Upper lobe of left lung (tissue), 6 donors: Measurements from ENCODE around the gene NANOS2. TPM values are rescaled to one million over a fixed set of nuclear protein-coding genes. Genes with fewer than 3 reads are reported as not detected.
A peak's percentile ranks its signal among the peaks of the same experiment; 100 is the strongest.

ENCODE experiments used
- ATAC-seq, 2 donors: fragments of 200-7000 bp; cut with Tn5 transposase; one replicate each; pipeline ENCODE4 v1.9.1; 2022; ENCODE audit warnings: mild to moderate bottlenecking in 2 of 2, moderate library complexity in 2 of 2; ENCODE audit not compliant: low FRiP score in 2 of 2
- DNase-seq, 2 donors: peaks; one replicate each; pipeline ENCODE4 v3.0.0-alpha.2; 2019 to 2020
- H3K27ac ChIP-seq, 4 donors: fragments of 200-600 bp; sonication (generic); one replicate each; pipeline ENCODE4 v1.5.1; 2016 to 2019
- H3K27me3 ChIP-seq, 4 donors: fragments of 200-600 bp; sonication (generic); one replicate each; pipeline ENCODE4 v1.5.1; 2017 to 2019
- H3K36me3 ChIP-seq, 4 donors: fragments of 200-600 bp; sonication (generic); one replicate each; pipeline ENCODE4 v1.5.1; 2016 to 2019
- H3K4me1 ChIP-seq, 4 donors: fragments of 200-600 bp; sonication (generic); one replicate each; pipeline ENCODE4 v1.5.1; 2018 to 2019
- H3K4me3 ChIP-seq, 4 donors: fragments of 200-600 bp; sonication (generic); one replicate each; pipeline ENCODE4 v1.5.1; 2017 to 2019; ENCODE audit warnings: mild to moderate bottlenecking in 2 of 4, moderate library complexity in 1 of 4
- H3K9me3 ChIP-seq, 4 donors: fragments of 200-600 bp; sonication (generic); one replicate each; pipeline ENCODE4 v1.5.1; 2018 to 2019
- CTCF ChIP-seq, 6 experiments: fragments of 450-650 bp in 4 of 6; fragments of 200-600 bp in 2 of 6; sonication (generic) in 2 of 6; IDR thresholded peaks; one replicate each; pipeline ENCODE4 v1.5.1; 2016 to 2019; ENCODE audit warnings: antibody characterized with exemption in 6 of 6
- EP300 ChIP-seq, 4 donors: sonication (generic); formaldehyde crosslinking; IDR thresholded peaks; one replicate each; pipeline ENCODE4 v1.5.1; 2017; ENCODE audit warnings: antibody characterized with exemption in 4 of 4, control low read depth in 2 of 4
- POLR2A ChIP-seq, 4 donors: fragments of 450-650 bp; IDR thresholded peaks; one replicate each; pipeline ENCODE4 v1.5.1; 2016 to 2017; ENCODE audit warnings: antibody characterized with exemption in 4 of 4, mild to moderate bottlenecking in 2 of 4
- POLR2AphosphoS5 ChIP-seq, 2 donors: sonication (generic); formaldehyde crosslinking; IDR thresholded peaks; one replicate each; pipeline ENCODE4 v1.5.1; 2017; ENCODE audit warnings: antibody characterized with exemption in 2 of 2
- WGBS, 2 donors: methylation state at CpG; one replicate each; pipeline ENCODE4 v1.1.5; 2017 to 2018; 5-methylcytosine and 5-hydroxymethylcytosine counted together
- total RNA-seq, 6 donors: library from RNA; depleted of rRNA in 4 of 6; stranded (reverse); fragments of >200 nt in 4 of 6; gene quantifications; one replicate each; pipeline versions ENCODE4 v1.1.0 to v1.2.1, GENCODE V29; 2016 to 2021
- donor health status: DM: no; HTN: no; CAD: no; lungs with moderate emphysema.
- donor health status: DM: no; HTN: yes; CAD: no; lungs with severe emphysema.

The NANOS2 gene
- total RNA-seq, 6 donors from 2014 or later: not detected

GRCh38 chr19:45883586-45883880, 31.0 kb downstream of the NANOS2 start:
- Histone ChIP-seq H3K27ac (no peak overlapping the region), H3K27me3 (no peaks in the 10 kb centered on the region), H3K4me3 (peak overlapping the region in 1 of 4 donors; percentile 33), H3K36me3 (peaks cover 0 to 12% (median 4%) of the 10 kb centered on the region in 4 donors), H3K4me1 (peaks cover 35 to 52% (median 42%) of the 10 kb centered on the region in 4 donors), H3K9me3 (no peaks in the 10 kb centered on the region)
- WGBS, 2 donors: 25 to 34% methylated on average over 5 of the region's 5 CpGs
- DNase-seq (no peak), ATAC-seq (no peak)
- TF ChIP-seq POLR2AphosphoS5 (IDR thresholded peaks at IDR 0.05) (no peak), EP300 (IDR thresholded peaks at IDR 0.05) (no peak), POLR2A (IDR thresholded peaks at IDR 0.05) (no peak), CTCF (IDR thresholded peaks at IDR 0.05) (peak in 1 of 6 experiments; percentile 38)

GRCh38 chr19:45882652-45883585, 31.7 kb downstream of the NANOS2 start:
- TF ChIP-seq EP300 (IDR thresholded peaks at IDR 0.05) (no peak), POLR2A (IDR thresholded peaks at IDR 0.05) (peak in 1 of 4 donors; percentile 41), POLR2AphosphoS5 (IDR thresholded peaks at IDR 0.05) (no peak), CTCF (IDR thresholded peaks at IDR 0.05) (peak; percentile 88 to 95 (median 91))
- Histone ChIP-seq H3K4me3 (peak overlapping the region in 3 of 4 donors; percentile 14 to 33 (median 30)), H3K27ac (peak overlapping the region in 3 of 4 donors; percentile 48 to 54 (median 48)), H3K36me3 (peaks cover 0 to 12% (median 4%) of the 10 kb centered on the region in 4 donors), H3K9me3 (no peaks in the 10 kb centered on the region), H3K27me3 (no peaks in the 10 kb centered on the region), H3K4me1 (peaks cover 35 to 52% (median 42%) of the 10 kb centered on the region in 4 donors)
- DNase-seq: peak; percentile 90 to 95
- WGBS, 2 donors: 23 to 27% methylated on average over 16 to 40 of the region's 47 CpGs
- peak; percentile 66 to 84 for ATAC-seq

- no peaks in the 10 kb centered on the region for H3K27me3 ChIP-seq
- H3K9me3 ChIP-seq: no peaks in the 10 kb centered on the region
- DNase-seq: no peak
- TF ChIP-seq POLR2AphosphoS5 (IDR thresholded peaks at IDR 0.05): no peak
- TF ChIP-seq POLR2A (IDR thresholded peaks at IDR 0.05): no peak
- TF ChIP-seq CTCF (IDR thresholded peaks at IDR 0.05): no peak
- TF ChIP-seq EP300 (IDR thresholded peaks at IDR 0.05): no peak
- peaks cover 31 to 51% (median 43%) of the 10 kb centered on the region in 4 donors for H3K4me1 ChIP-seq
- ATAC-seq: no peak
- 62 to 74% methylated on average over 3 of the region's 4 CpGs for WGBS, 2 donors
- peak overlapping the region in 2 of 4 donors; percentile 14 to 33 for H3K4me3 ChIP-seq
- peaks cover 0 to 12% (median 4%) of the 10 kb centered on the region in 4 donors for H3K36me3 ChIP-seq
- peak overlapping the region in 3 of 4 donors; percentile 48 to 54 (median 48) for H3K27ac ChIP-seq
Observed at GRCh38 chr19:45881909-45882528, 32.6 kb downstream of the NANOS2 start.

GRCh38 chr19:45881082-45881908, 33.3 kb downstream of the NANOS2 start:
- DNase-seq: no peak
- Histone ChIP-seq H3K4me1 (peaks cover 36 to 52% (median 47%) of the 10 kb centered on the region in 4 donors), H3K4me3 (no peak overlapping the region), H3K9me3 (no peaks in the 10 kb centered on the region), H3K27me3 (peaks cover 0 to 4% (median 0%) of the 10 kb centered on the region in 4 donors), H3K27ac (peak overlapping the region in 1 of 4 donors; percentile 48), H3K36me3 (peaks cover 0 to 12% (median 4%) of the 10 kb centered on the region in 4 donors)
- no peak for TF ChIP-seq POLR2A (IDR thresholded peaks at IDR 0.05)
- TF ChIP-seq CTCF (IDR thresholded peaks at IDR 0.05): no peak
- no peak for TF ChIP-seq EP300 (IDR thresholded peaks at IDR 0.05)
- TF ChIP-seq POLR2AphosphoS5 (IDR thresholded peaks at IDR 0.05): no peak
- WGBS, 2 donors: 81 to 84% methylated on average over 10 of the region's 10 CpGs
- no peak for ATAC-seq
